K562 (cell line): ENCODE data around the gene HAPSTR1. TPM values are rescaled to one million over a fixed set of nuclear protein-coding genes. Genes with fewer than 3 reads are reported as not detected.

Source experiments
- BCOR ChIP-seq: fragments of 450-650 bp; IDR thresholded peaks from 2 replicates; pipeline ENCODE4 v1.6.1; 2016
- EHMT2 ChIP-seq: fragments of 450-650 bp; IDR thresholded peaks from 2 replicates; pipeline ENCODE4 v1.6.1; 2018; ENCODE audit warnings: antibody characterized with exemption
- GTF2F1 ChIP-seq: IDR thresholded peaks from 2 replicates; pipeline ENCODE4 v1.6.1; 2011; ENCODE audit warnings: low read depth, low read length, improper control_type of control experiment
- HMGXB4 ChIP-seq: sonication (generic); formaldehyde crosslinking; IDR thresholded peaks from 2 replicates; pipeline ENCODE4 v1.8.1; 2023; ENCODE audit warnings: mild to moderate bottlenecking, missing genetic modification reagents
- KAT8 ChIP-seq: fragments of 450-650 bp; IDR thresholded peaks from 2 replicates; pipeline ENCODE4 v1.6.1; 2016; ENCODE audit warnings: low read depth, mild to moderate bottlenecking
- RERE ChIP-seq: sonication (generic); formaldehyde crosslinking; IDR thresholded peaks from 2 replicates; pipeline ENCODE4 v1.8.0; 2023; ENCODE audit warnings: missing genetic modification reagents, mild to moderate bottlenecking, borderline replicate concordance
- RFX5 ChIP-seq: IDR thresholded peaks from 2 replicates; pipeline ENCODE4 v1.6.1; 2011; ENCODE audit warnings: low read depth, mild to moderate bottlenecking, improper control_type of control experiment, low read length
- polyA plus RNA-seq, 8 experiments: library from polyadenylated mRNA; depleted of rRNA in 4 of 8; stranded (reverse) in 5 of 8; unstranded in 3 of 8; fragments of >200 nt; fragmentation: Nextera tagmentation in 2 of 8; fragmentation: Illumina TruSeq in 1 of 8; extraction: Ambion mirVana in 2 of 8; extraction: Trizol in 1 of 8; gene quantifications; 2 replicates each; pipeline versions ENCODE4 v1.2.1 to v1.2.3, GENCODE V29; 2011 to 2014; ENCODE audit warnings: inconsistent platforms in 1 of 8, missing spikeins in 1 of 8
- total RNA-seq, 7 experiments: library from RNA; depleted of rRNA in 6 of 7; stranded (reverse); fragments of >200 nt in 6 of 7; fragmentation: Illumina TruSeq in 2 of 7; extraction: Trizol in 2 of 7; gene quantifications; 2 replicates each; pipeline versions ENCODE4 v1.2.1 to v1.2.3, GENCODE V29; 2011 to 2021; ENCODE audit warnings: low replicate concordance in 1 of 7
- TF ChIP-seq, protein P1 (sequence below), 2 experiments: fragments of 450-650 bp in 1 of 2; sonication (generic) in 1 of 2; formaldehyde crosslinking in 1 of 2; IDR thresholded peaks; 2 replicates each; pipeline versions ENCODE4 v1.7.1 to v1.9.0; 2016 to 2022; ENCODE audit warnings: inconsistent platforms in 1 of 2, mild to moderate bottlenecking in 1 of 2, missing genetic modification reagents in 1 of 2

The HAPSTR1 gene
- total and polyA plus RNA-seq, 9 of the 15 experiments (the other 6 are each of a cell fraction or from before 2014, with no cell fraction given) = 10.8 to 67.9 (median 36.5) TPM

- TF ChIP-seq, protein P1, sequence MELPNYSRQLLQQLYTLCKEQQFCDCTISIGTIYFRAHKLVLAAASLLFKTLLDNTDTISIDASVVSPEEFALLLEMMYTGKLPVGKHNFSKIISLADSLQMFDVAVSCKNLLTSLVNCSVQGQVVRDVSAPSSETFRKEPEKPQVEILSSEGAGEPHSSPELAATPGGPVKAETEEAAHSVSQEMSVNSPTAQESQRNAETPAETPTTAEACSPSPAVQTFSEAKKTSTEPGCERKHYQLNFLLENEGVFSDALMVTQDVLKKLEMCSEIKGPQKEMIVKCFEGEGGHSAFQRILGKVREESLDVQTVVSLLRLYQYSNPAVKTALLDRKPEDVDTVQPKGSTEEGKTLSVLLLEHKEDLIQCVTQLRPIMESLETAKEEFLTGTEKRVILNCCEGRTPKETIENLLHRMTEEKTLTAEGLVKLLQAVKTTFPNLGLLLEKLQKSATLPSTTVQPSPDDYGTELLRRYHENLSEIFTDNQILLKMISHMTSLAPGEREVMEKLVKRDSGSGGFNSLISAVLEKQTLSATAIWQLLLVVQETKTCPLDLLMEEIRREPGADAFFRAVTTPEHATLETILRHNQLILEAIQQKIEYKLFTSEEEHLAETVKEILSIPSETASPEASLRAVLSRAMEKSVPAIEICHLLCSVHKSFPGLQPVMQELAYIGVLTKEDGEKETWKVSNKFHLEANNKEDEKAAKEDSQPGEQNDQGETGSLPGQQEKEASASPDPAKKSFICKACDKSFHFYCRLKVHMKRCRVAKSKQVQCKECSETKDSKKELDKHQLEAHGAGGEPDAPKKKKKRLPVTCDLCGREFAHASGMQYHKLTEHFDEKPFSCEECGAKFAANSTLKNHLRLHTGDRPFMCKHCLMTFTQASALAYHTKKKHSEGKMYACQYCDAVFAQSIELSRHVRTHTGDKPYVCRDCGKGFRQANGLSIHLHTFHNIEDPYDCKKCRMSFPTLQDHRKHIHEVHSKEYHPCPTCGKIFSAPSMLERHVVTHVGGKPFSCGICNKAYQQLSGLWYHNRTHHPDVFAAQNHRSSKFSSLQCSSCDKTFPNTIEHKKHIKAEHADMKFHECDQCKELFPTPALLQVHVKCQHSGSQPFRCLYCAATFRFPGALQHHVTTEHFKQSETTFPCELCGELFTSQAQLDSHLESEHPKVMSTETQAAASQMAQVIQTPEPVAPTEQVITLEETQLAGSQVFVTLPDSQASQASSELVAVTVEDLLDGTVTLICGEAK (IDR thresholded peaks at IDR 0.05) = 0 out of 2 replicates have a peak, but pooled peaks have one; percentile 45
- TF ChIP-seq, protein P1 (CRISPR knock-in tag; IDR thresholded peaks at IDR 0.05) = no peak
- TF ChIP-seq HMGXB4 (CRISPR knock-in tag) (no peak), GTF2F1 (peak; percentile 77), EHMT2 (no peak), BCOR (no peak), RFX5 (peak; percentile 59; the same call in 1 of the 2 replicates), KAT8 (no peak), RERE (CRISPR knock-in tag) (no peak)
Measured at GRCh38 chr16:9090960-9091866, at the start of gene HAPSTR1 (continued).
